BJ (cell line): ENCODE data around the gene NEK9. TPM values are rescaled to one million over a fixed set of nuclear protein-coding genes. Genes with fewer than 3 reads are reported as not detected.

Source experiments
- CTCF ChIA-PET: fragments of 350-600 bp; formaldehyde crosslinking; extraction: SDS; loops from one replicate; lab custom pipeline; 2021; ENCODE audit warnings: antibody characterized with exemption, inconsistent platforms; lab: Yijun Ruan, JAX
- POLR2A ChIA-PET: fragments of 300-600 bp; sonication (Branson Sonifier 250); formaldehyde crosslinking; extraction: SDS; loops from one replicate; lab custom pipeline; 2021; ENCODE audit warnings: antibody characterized with exemption; lab: Charles Lee
- DNase-seq: peaks from one replicate; pipeline ENCODE4 v3.0.0-alpha.2; 2011; ENCODE audit warnings: low read depth
- H3K27me3 ChIP-seq: 2 replicates; pipeline ENCODE4 v1.6.0; 2011; ENCODE audit warnings: low read length; ENCODE audit not compliant: control insufficient read depth, insufficient read depth
- H3K36me3 ChIP-seq: 2 replicates; pipeline ENCODE4 v1.5.1; 2011; ENCODE audit warnings: low read length; ENCODE audit not compliant: control insufficient read depth, insufficient read depth
- H3K4me3 ChIP-seq: 2 replicates; pipeline ENCODE4 v1.5.1; 2011; ENCODE audit warnings: low read depth, mild to moderate bottlenecking, control low read depth, low read length
- CTCF ChIP-seq: IDR thresholded peaks from 2 replicates; pipeline ENCODE4 v1.5.1; 2011; ENCODE audit warnings: low read depth, mild to moderate bottlenecking, control low read depth, inconsistent platforms, low read length, moderate library complexity; ENCODE audit not compliant: insufficient read depth
- polyA plus RNA-seq: library from polyadenylated mRNA; depleted of rRNA; stranded (reverse); fragments of >200 nt; gene quantifications from 2 replicates; pipeline ENCODE4 v1.2.3, GENCODE V29; 2011

The NEK9 gene
- polyA plus RNA-seq, 1 experiment, result 38.1 TPM

- POLR2A ChIA-PET, result no interaction called here
These were observed 43.6 kb downstream of the NEK9 start for GRCh38 chr14:75083271-75083670.

GRCh38 chr14:75081660-75082229 lies 45.1 kb downstream of the NEK9 start:
- Histone ChIP-seq H3K36me3 (peaks cover 5% of the 10 kb centered on the region), H3K4me3 (no peak overlapping the region), H3K27me3 (no peaks in the 10 kb centered on the region)
- no peak for TF ChIP-seq CTCF
- DNase-seq, result no peak
- CTCF ChIA-PET, result interaction anchor here (0.5 to 1.3 kb wide), 3 partner anchors 11 to 167 kb away, joined by 3 to 4 read pairs (median 3); no protein-coding TSS in a partner anchor
- POLR2A ChIA-PET, result no interaction called here

More at GRCh38 chr14:75083271-75083670, 43.6 kb downstream of the NEK9 start:
- H3K36me3 ChIP-seq, result peaks cover 8% of the 10 kb centered on the region
- TF ChIP-seq CTCF, result no peak
- DNase-seq, result no peak
- H3K27me3 ChIP-seq, result no peaks in the 10 kb centered on the region
- CTCF ChIA-PET, result interaction anchor here (1.0 to 2.1 kb wide), 4 partner anchors 109 to 178 kb away, joined by 3 to 12 read pairs (median 4); no protein-coding TSS in a partner anchor
- H3K4me3 ChIP-seq, result no peak overlapping the region

GRCh38 chr14:75079521-75079920 lies 47.3 kb downstream of the NEK9 start:
- CTCF ChIA-PET, result interaction anchor here (1.0 to 3.6 kb wide), 5 partner anchors 9 to 225 kb away, joined by 3 to 25 read pairs (median 4); no protein-coding TSS in a partner anchor
- H3K4me3 ChIP-seq, result no peak overlapping the region
- DNase-seq, result no peak
- no peaks in the 10 kb centered on the region for H3K27me3 ChIP-seq
- peaks cover 2% of the 10 kb centered on the region for H3K36me3 ChIP-seq
- no peak for TF ChIP-seq CTCF
- POLR2A ChIA-PET, result no interaction called here

GRCh38 chr14:75077794-75078193 lies 49.1 kb downstream of the NEK9 start:
- TF ChIP-seq CTCF, result no peak
- ChIA-PET CTCF (interaction anchor here (0.9 to 3.6 kb wide), 5 partner anchors 11 to 218 kb away, joined by 3 to 25 read pairs (median 3); partner anchors contain the start of gene RPS6KL1), POLR2A (no interaction called here)

GRCh38 chr14:75070383-75070782 lies 56.5 kb downstream of the NEK9 start:
- ChIA-PET CTCF (interaction anchor here (0.7 to 3.8 kb wide), 6 partner anchors 12 to 206 kb away, joined by 3 to 22 read pairs (median 4); no protein-coding TSS in a partner anchor), POLR2A (interaction anchor here (0.6 kb wide), 1 partner anchor 147 kb away, joined by 7 read pairs; the partner anchor contains the start of gene RPS6KL1)
- TF ChIP-seq CTCF, result no peak
- no peaks in the 10 kb centered on the region for H3K27me3 ChIP-seq
- H3K4me3 ChIP-seq, result no peak overlapping the region
- no peaks in the 10 kb centered on the region for H3K36me3 ChIP-seq
- DNase-seq, result no peak

More at GRCh38 chr14:75077794-75078193, 49.1 kb downstream of the NEK9 start:
- Histone ChIP-seq H3K4me3 (no peak overlapping the region), H3K36me3 (no peaks in the 10 kb centered on the region), H3K27me3 (no peaks in the 10 kb centered on the region)
- no peak for DNase-seq
